ENCODE data around the gene TSC1.

DNA sequence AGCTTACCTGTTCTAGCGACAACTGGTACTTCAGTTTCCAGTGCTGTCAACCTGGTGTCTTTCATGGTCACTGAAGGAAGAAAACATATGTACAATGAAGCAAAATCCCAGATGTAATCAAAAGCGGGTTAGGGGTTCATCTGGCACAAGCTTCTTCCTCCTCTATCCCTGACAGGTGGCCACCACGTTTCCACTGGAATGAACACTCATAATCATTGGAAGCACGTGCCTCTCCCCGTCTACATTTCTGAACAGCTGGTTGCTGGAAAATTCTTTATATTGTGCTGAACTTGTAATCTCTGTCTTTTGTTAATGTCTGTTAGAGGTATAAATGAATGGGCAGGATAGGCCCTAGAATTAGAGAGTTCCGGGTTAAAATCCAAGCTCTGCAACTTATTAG, 9.4 kb downstream of the TSC1 start:
- TF ChIP-seq, protein P1, sequence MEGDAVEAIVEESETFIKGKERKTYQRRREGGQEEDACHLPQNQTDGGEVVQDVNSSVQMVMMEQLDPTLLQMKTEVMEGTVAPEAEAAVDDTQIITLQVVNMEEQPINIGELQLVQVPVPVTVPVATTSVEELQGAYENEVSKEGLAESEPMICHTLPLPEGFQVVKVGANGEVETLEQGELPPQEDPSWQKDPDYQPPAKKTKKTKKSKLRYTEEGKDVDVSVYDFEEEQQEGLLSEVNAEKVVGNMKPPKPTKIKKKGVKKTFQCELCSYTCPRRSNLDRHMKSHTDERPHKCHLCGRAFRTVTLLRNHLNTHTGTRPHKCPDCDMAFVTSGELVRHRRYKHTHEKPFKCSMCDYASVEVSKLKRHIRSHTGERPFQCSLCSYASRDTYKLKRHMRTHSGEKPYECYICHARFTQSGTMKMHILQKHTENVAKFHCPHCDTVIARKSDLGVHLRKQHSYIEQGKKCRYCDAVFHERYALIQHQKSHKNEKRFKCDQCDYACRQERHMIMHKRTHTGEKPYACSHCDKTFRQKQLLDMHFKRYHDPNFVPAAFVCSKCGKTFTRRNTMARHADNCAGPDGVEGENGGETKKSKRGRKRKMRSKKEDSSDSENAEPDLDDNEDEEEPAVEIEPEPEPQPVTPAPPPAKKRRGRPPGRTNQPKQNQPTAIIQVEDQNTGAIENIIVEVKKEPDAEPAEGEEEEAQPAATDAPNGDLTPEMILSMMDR (IDR thresholded peaks at IDR 0.05), result no peak
- no peak for TF ChIP-seq POLR2A (IDR thresholded peaks at IDR 0.05)

All from uterus (tissue), 2 donors.